ENCODE measurements around the gene DCAF5.
"Not testable (repeated sequence)": the region's sequence is repeated elsewhere in the genome, so short reads cannot be mapped to it uniquely, and the experiment has no call there.

DCAF5 gene

DNA sequence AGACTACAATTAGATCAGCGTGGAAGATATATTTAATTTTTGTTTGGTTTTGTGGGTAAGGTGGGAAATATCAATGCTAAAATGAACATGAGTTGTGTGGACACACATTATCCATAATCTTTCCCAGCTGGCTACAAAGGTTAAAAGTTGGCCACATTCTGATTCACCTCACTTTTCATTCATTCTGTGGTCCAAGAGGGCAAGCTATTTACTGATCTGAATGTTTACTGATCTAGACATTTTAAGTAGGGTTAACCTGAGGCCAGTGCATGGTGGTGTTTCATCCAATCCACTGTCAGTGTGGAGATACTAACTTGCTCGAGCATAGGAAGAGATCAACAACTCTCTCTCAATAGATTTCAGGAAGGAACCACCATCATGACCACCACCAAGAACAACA lies 71.6 kb downstream of the DCAF5 start:
- Histone ChIP-seq H3K4me3 (ENCODE audit: low read depth, low read length) (no peak overlapping the region), H3K9me3 (ENCODE audit: severe bottlenecking) (no peaks in the 10 kb centered on the region), H3K27me3 (ENCODE audit: insufficient read depth, low read depth, severe bottlenecking) (no peaks in the 10 kb centered on the region), H3K27ac (no peak overlapping the region), H3K36me3 (peaks cover 14% of the 10 kb centered on the region)
- TF ChIP-seq, protein P1, sequence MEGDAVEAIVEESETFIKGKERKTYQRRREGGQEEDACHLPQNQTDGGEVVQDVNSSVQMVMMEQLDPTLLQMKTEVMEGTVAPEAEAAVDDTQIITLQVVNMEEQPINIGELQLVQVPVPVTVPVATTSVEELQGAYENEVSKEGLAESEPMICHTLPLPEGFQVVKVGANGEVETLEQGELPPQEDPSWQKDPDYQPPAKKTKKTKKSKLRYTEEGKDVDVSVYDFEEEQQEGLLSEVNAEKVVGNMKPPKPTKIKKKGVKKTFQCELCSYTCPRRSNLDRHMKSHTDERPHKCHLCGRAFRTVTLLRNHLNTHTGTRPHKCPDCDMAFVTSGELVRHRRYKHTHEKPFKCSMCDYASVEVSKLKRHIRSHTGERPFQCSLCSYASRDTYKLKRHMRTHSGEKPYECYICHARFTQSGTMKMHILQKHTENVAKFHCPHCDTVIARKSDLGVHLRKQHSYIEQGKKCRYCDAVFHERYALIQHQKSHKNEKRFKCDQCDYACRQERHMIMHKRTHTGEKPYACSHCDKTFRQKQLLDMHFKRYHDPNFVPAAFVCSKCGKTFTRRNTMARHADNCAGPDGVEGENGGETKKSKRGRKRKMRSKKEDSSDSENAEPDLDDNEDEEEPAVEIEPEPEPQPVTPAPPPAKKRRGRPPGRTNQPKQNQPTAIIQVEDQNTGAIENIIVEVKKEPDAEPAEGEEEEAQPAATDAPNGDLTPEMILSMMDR (IDR thresholded peaks at IDR 0.05; ENCODE audit: low read depth, low read length), result no peak
- DNase-seq, result no peak

DNA sequence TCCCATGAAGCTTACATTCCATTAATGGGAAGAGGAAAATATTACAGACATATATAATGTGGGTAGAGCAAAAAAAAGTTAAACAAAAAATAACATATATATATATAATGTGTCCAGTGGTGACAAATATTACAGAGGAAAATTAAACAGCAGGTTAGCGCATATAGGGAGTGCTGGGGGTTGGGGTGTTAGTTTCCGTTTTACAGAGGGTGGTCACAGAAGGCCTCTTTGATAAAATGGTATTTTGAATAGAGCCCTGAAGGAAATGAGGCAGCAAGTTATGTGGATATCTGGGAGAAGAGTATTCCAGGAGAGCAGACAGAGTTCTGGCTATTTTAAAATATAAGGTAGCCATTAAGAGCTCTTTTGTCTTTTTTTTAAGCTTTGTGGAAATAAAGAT lies 73.2 kb downstream of the DCAF5 start:
- TF ChIP-seq, protein P1 (IDR thresholded peaks at IDR 0.05; ENCODE audit: low read depth, low read length), result no peak
- no peak overlapping the region for H3K27ac ChIP-seq
- no peak for DNase-seq

DNA sequence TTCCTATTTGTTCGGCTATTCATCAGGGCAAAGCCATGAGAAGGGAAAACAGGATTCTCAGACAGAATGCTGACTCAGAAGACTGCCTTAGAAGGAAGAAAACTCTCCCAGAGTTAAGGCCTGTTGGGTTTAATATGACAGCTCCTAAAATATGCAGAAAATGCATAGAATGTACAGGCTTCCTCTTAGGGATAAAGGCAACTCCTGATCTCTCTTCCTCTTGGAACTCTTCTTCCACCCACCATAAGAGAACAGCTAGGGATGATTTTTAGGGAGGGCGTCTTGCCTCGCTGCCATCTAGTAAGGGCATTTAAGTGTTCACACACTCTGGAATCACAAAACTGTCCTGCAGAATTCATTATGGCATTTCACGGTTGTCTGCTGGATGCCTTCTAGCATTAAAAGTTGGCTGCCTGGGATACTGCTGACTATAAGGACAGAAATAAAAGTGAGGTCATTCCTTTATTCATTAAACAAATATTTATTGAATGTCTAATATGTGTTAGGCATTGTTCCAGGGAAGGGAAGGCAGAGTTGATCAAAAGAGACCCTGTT lies 73.7 kb downstream of the DCAF5 start:
- TF ChIP-seq, protein P1 (IDR thresholded peaks at IDR 0.05; ENCODE audit: low read depth, low read length), result no peak
- DNase-seq, result no peak
- no peak overlapping the region for H3K4me3 ChIP-seq (ENCODE audit: low read depth, low read length)
- H3K9me3 ChIP-seq (ENCODE audit: severe bottlenecking), result no peaks in the 10 kb centered on the region
- H3K36me3 ChIP-seq, result peaks cover 23% of the 10 kb centered on the region
- no peak overlapping the region for H3K27ac ChIP-seq
- no peaks in the 10 kb centered on the region for H3K27me3 ChIP-seq (ENCODE audit: insufficient read depth, low read depth, severe bottlenecking)

More for the DNA sequence above, 73.2 kb downstream of the DCAF5 start:
- Histone ChIP-seq H3K27me3 (ENCODE audit: insufficient read depth, low read depth, severe bottlenecking) (no peaks in the 10 kb centered on the region), H3K36me3 (peaks cover 19% of the 10 kb centered on the region), H3K9me3 (ENCODE audit: severe bottlenecking) (no peaks in the 10 kb centered on the region), H3K4me3 (ENCODE audit: low read depth, low read length) (no peak overlapping the region)

DNA sequence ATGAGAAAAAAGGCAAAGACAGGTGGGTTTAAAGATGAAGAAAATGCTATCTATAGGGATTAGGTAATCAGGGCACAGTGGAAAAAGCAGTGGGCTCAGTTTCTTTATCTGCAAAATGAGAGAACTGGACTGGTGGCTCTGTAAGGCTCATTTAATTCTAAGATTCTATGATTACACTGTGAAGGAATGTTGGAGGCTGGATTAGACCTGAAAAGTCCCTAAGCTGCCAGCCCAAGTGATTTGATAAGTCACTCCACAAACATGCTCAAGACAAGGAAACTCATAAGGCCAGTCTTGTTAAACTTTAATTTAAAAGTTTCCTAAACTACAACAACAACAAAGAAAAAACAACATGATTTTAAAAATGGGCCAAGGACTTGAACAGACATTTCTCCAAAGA lies 75.1 kb downstream of the DCAF5 start:
- H3K27ac ChIP-seq, result no peak overlapping the region
- H3K36me3 ChIP-seq, result peaks cover 32% of the 10 kb centered on the region
- H3K4me3 ChIP-seq (ENCODE audit: low read depth, low read length), result no peak overlapping the region
- DNase-seq, result no peak
- TF ChIP-seq, protein P1 (IDR thresholded peaks at IDR 0.05; ENCODE audit: low read depth, low read length), result no peak
- no peaks in the 10 kb centered on the region for H3K27me3 ChIP-seq (ENCODE audit: insufficient read depth, low read depth, severe bottlenecking)
- H3K9me3 ChIP-seq (ENCODE audit: severe bottlenecking), result no peaks in the 10 kb centered on the region

DNA sequence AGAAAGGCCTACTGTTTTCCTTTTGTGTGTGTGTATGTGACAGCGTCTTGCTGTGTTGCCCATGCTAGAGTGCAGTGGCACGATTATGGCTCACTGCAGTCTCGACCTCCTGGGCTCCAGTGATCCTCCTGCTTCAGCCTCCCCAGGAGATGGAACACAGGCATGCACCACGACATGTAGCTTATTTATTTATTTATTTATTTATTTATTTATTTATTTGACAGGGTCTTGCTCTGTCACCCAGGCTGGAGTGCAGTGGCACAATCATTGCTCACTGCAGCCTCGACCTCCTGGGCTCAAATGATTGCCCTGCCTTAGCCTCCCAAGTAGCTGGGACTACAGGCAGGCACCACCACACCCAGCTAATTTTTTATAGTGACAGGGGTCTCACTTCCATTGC lies 75.7 kb downstream of the DCAF5 start:
- not testable (repeated sequence) for H3K4me3 ChIP-seq (ENCODE audit: low read depth, low read length); DNase-seq; H3K27me3 ChIP-seq (ENCODE audit: insufficient read depth, low read depth, severe bottlenecking); H3K9me3 ChIP-seq (ENCODE audit: severe bottlenecking); H3K27ac ChIP-seq
- H3K36me3 ChIP-seq, result peaks cover 34% of the 10 kb centered on the region

DNA sequence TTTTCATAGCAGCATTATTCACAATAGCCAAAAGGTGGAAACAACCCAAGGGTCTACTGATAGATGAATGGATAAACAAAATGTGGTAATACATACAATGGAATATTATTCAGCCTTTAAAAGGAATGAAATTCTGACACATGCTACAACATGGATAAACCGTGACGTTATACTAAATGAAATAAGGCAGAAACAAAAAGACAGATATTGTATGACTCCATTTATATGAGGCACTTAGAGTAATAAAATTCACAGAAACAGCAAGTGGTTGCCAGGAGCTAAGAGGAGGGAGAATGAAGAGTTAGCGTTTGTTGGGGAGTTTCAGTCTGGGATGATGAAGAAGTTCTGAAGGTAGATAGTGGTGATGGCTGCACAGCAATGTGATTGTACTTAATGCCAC lies 76.6 kb downstream of the DCAF5 start:
- Histone ChIP-seq H3K36me3 (peaks cover 29% of the 10 kb centered on the region), H3K4me3 (ENCODE audit: low read depth, low read length) (no peak overlapping the region), H3K27ac (no peak overlapping the region), H3K27me3 (ENCODE audit: insufficient read depth, low read depth, severe bottlenecking) (no peaks in the 10 kb centered on the region), H3K9me3 (ENCODE audit: severe bottlenecking) (no peaks in the 10 kb centered on the region)
- DNase-seq, result no peak
- TF ChIP-seq, protein P1 (IDR thresholded peaks at IDR 0.05; ENCODE audit: low read depth, low read length), result no peak
